Vagina (tissue), 2 donors: ENCODE measurements around the gene CACNA1S. TPM values are rescaled to one million over a fixed set of nuclear protein-coding genes. Genes with fewer than 3 reads are reported as not detected.

ENCODE experiments used
- DNase-seq, 2 donors: peaks; one replicate each; pipeline ENCODE4 v3.0.0-alpha.2; 2017; ENCODE audit errors: extremely low spot score in 2 of 2
- H3K27ac ChIP-seq: fragments of 200-600 bp; sonication (generic); one replicate; pipeline ENCODE4 v1.5.1; 2019
- H3K27me3 ChIP-seq: fragments of 200-600 bp; sonication (generic); one replicate; pipeline ENCODE4 v1.5.1; 2019
- H3K36me3 ChIP-seq, 2 donors: fragments of 200-600 bp; sonication (generic); one replicate each; pipeline ENCODE4 v1.5.1; 2017 to 2019
- H3K4me1 ChIP-seq: fragments of 200-600 bp; sonication (generic); one replicate; pipeline ENCODE4 v1.5.1; 2019
- H3K4me3 ChIP-seq, 2 donors: fragments of 200-600 bp; sonication (generic); 1 replicate in 1 of 2; 2 replicates in 1 of 2; pipeline ENCODE4 v1.5.1; 2016 to 2019
- H3K9me3 ChIP-seq: fragments of 200-600 bp; sonication (generic); one replicate; pipeline ENCODE4 v1.5.1; 2019
- CTCF ChIP-seq, 3 experiments: fragments of 450-650 bp in 2 of 3; fragments of 200-600 bp in 1 of 3; sonication (generic) in 1 of 3; IDR thresholded peaks; one replicate each; pipeline ENCODE4 v1.5.1; 2017 to 2019; ENCODE audit warnings: antibody characterized with exemption in 3 of 3, mild to moderate bottlenecking in 2 of 3, moderate library complexity in 2 of 3
- POLR2A ChIP-seq, 2 donors: fragments of 450-650 bp; IDR thresholded peaks; one replicate each; pipeline ENCODE4 v1.6.1; 2017; ENCODE audit warnings: antibody characterized with exemption in 2 of 2, mild to moderate bottlenecking in 2 of 2, moderate library complexity in 2 of 2
- POLR2AphosphoS5 ChIP-seq, 2 donors: sonication (generic); formaldehyde crosslinking; IDR thresholded peaks; one replicate each; pipeline ENCODE4 v1.9.0; 2017; ENCODE audit warnings: antibody characterized with exemption in 2 of 2, mild to moderate bottlenecking in 2 of 2, low read depth in 1 of 2; ENCODE audit not compliant: insufficient read depth in 1 of 2
- intact Hi-C: fragments of 100-400 bp; cut with DNase I; formaldehyde crosslinking; loops from one replicate; pipeline ENCODE4 v1.15.1; 2023
- total RNA-seq: library from RNA; depleted of rRNA; stranded (reverse); fragments of >200 nt; gene quantifications from one replicate; pipeline ENCODE4 v1.2.3, GENCODE V29; 2016

CACNA1S gene
- total RNA-seq, 1 donor from 2014 or later, result not detected

DNA sequence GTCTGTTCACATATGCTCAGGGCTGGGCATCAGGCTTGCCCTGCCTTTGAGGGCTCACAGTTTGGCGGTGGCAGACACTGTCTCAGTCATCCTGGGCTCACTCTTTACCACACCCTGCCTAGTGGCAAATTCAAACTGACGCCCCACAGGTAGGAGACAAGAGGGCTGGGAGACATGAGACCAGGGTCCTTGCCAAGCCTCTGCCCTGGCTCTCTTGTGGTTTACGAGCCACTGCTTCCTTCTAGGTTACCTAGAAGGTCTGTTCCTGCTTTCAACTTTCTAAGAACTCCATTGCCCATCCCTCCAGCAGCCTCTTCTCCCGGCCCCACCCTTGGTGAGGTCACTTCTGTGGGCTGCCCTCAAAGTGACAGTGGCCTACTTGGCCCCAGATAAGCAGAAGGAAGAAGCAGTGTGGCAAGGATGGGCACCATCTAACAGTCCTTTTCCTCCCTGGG lies 99.2 kb downstream of the CACNA1S start:
- H3K36me3 ChIP-seq, result no peaks in the 10 kb centered on the region
- H3K4me1 ChIP-seq, result peaks cover 32% of the 10 kb centered on the region
- H3K4me3 ChIP-seq, result no peak overlapping the region
- no peak overlapping the region for H3K27ac ChIP-seq
- H3K9me3 ChIP-seq, result no peaks in the 10 kb centered on the region
- TF ChIP-seq CTCF (IDR thresholded peaks at IDR 0.05) (no peak), POLR2AphosphoS5 (IDR thresholded peaks at IDR 0.05; ENCODE audit: insufficient read depth in 1 of 2, low read depth in 1 of 2) (no peak), POLR2A (IDR thresholded peaks at IDR 0.05) (no peak)
- no peak for DNase-seq
- no peaks in the 10 kb centered on the region for H3K27me3 ChIP-seq
- intact Hi-C loops, result no loop called here

GRCh38 chr1:201011616-201012015 lies 100.6 kb downstream of the CACNA1S start:
- DNase-seq, result no peak
- intact Hi-C loops, result no loop called here
- H3K36me3 ChIP-seq, result no peaks in the 10 kb centered on the region
- no peaks in the 10 kb centered on the region for H3K27me3 ChIP-seq
- H3K27ac ChIP-seq, result no peak overlapping the region
- no peak overlapping the region for H3K4me3 ChIP-seq
- peaks cover 29% of the 10 kb centered on the region for H3K4me1 ChIP-seq
- TF ChIP-seq POLR2AphosphoS5 (IDR thresholded peaks at IDR 0.05; ENCODE audit: insufficient read depth in 1 of 2, low read depth in 1 of 2), result no peak
- no peak for TF ChIP-seq CTCF (IDR thresholded peaks at IDR 0.05)
- no peak for TF ChIP-seq POLR2A (IDR thresholded peaks at IDR 0.05)
- no peaks in the 10 kb centered on the region for H3K9me3 ChIP-seq

DNA sequence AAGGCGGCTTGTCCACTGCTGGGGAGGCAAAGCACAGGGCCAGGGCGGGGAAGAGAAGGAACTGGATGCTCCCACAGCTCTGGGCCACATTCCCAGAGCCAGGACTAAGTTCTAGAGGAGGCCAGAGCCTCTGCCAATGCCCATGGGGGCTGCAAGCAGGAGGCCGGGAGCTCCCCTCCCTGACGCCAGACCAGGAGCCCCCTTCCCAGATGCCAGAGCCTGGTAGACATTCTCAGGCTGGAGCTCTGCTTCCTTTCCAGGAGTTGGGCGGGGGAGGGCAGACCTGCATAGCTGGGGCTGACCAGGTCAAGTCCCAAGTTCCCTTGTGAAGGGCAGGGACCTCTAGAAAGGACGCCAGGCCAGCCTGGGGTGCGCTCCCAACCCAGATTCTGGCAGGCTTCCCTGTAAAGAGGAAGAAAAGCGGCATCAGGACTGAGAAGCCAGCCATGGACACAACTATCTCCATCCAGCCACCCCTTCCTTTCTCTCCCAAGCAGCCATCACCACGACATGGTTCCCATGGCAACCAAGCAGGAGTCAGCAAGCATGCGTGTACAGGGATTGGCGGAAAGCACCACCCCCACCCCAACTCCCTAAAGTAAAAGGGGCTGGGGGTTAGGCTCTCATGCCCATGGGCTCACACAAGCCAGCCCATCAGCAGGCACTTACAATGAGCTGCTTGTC lies 102.1 kb downstream of the CACNA1S start:
- no peak for DNase-seq
- no peak for TF ChIP-seq POLR2AphosphoS5 (IDR thresholded peaks at IDR 0.05; ENCODE audit: insufficient read depth in 1 of 2, low read depth in 1 of 2)
- no peak for TF ChIP-seq POLR2A (IDR thresholded peaks at IDR 0.05)
- no peak for TF ChIP-seq CTCF (IDR thresholded peaks at IDR 0.05)
- intact Hi-C loops, result no loop called here
- no peaks in the 10 kb centered on the region for H3K9me3 ChIP-seq
- H3K4me3 ChIP-seq, result no peak overlapping the region
- H3K27ac ChIP-seq, result no peak overlapping the region
- no peaks in the 10 kb centered on the region for H3K27me3 ChIP-seq
- peaks cover 14% of the 10 kb centered on the region for H3K4me1 ChIP-seq
- H3K36me3 ChIP-seq, result no peaks in the 10 kb centered on the region

DNA sequence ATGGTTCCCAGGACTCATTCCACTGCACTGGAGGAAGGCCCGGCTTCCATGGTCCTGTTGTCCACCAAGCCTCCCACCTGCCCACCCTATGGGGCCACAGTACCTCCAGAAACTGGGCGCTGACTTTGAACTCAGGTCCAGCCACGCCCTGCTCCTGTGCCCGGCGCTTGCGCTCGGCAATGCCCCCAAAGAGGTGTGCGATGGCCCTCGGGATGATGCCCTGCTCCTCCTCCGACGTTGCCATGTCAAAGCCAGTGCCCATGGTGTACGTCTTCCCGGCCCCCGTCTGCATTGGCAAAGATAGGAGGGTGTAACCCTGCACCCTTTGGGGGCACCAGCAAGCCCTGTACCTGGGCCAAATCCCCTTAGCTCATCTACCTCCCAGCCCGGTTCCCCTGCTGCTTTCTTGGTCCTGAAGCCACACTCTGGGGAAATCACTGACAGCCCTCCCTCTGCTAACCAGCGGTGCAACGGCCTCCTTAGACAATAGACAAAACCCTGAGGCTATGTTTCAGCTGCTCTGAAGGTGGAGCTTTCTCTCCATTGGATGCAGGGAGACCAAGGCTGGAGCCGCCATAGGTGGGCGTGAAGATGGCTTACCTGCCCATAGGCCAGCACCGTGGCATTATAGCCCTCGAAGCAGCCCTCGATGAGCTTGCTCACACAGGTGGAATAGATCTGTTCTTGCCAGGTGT lies 103.4 kb downstream of the CACNA1S start:
- Histone ChIP-seq H3K27me3 (no peaks in the 10 kb centered on the region), H3K4me3 (no peak overlapping the region), H3K9me3 (no peaks in the 10 kb centered on the region), H3K4me1 (peaks cover 7% of the 10 kb centered on the region), H3K36me3 (no peaks in the 10 kb centered on the region), H3K27ac (no peak overlapping the region)
- DNase-seq, result no peak
- intact Hi-C loops, result no loop called here
- TF ChIP-seq POLR2AphosphoS5 (IDR thresholded peaks at IDR 0.05; ENCODE audit: insufficient read depth in 1 of 2, low read depth in 1 of 2) (no peak), CTCF (IDR thresholded peaks at IDR 0.05) (no peak), POLR2A (IDR thresholded peaks at IDR 0.05) (no peak)

- Histone ChIP-seq H3K9me3 (no peaks in the 10 kb centered on the region), H3K27ac (no peak overlapping the region), H3K4me3 (no peak overlapping the region), H3K36me3 (no peaks in the 10 kb centered on the region), H3K4me1 (no peaks in the 10 kb centered on the region), H3K27me3 (no peaks in the 10 kb centered on the region)
- TF ChIP-seq POLR2A (IDR thresholded peaks at IDR 0.05), result no peak
- TF ChIP-seq POLR2AphosphoS5 (IDR thresholded peaks at IDR 0.05; ENCODE audit: insufficient read depth in 1 of 2, low read depth in 1 of 2), result no peak
- no peak for TF ChIP-seq CTCF (IDR thresholded peaks at IDR 0.05)
- intact Hi-C loops, result no loop called here
- no peak for DNase-seq
Measured at GRCh38 chr1:201007481-201007880, 104.7 kb downstream of the CACNA1S start.
